GM18868 (cell line): ENCODE data around the gene AAGAB.
"Not testable (repeated sequence)": the region's sequence is repeated elsewhere in the genome, so short reads cannot be mapped to it uniquely, and the experiment has no call there.

Experiments used
- ATAC-seq: cut with Tn5 transposase; IDR thresholded peaks from one replicate; pipeline ENCODE4 v1.9.1; 2021; ENCODE audit warnings: mild to moderate bottlenecking, moderate library complexity; ENCODE audit not compliant: unreplicated experiment

Gene AAGAB

DNA sequence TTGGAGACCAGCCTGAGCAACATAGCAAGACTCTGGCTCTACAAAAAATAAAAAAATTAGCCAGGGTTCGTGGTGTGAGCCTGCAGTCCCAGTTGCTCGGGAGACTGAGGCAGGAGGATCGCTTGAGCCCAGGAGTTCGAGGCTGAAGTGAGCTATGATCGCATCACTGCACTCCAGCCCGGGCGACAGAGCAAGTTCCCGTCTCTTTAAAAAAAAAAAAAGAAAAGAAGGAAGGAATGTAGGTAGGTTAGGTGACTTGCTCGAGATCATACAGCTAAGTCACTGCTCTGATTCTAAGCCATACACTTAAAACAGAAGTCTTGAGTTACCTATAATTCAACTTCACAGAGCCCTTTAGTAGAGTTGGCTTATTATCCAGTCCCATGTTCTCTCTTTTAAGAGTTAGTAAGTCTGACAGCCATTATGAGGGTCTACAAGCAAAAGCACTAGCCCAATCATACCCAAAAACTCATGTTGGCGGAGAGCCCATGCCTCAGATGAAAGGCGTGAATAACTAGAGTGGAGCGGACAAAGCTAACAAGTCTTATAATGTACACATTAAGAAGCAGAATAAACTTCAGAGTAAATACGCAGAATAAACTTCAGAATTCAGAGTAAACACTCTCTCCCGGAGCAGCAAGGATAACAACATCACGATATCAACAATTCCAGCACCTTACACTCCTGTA, 768 bp downstream of the AAGAB start:
- no peak for ATAC-seq

DNA sequence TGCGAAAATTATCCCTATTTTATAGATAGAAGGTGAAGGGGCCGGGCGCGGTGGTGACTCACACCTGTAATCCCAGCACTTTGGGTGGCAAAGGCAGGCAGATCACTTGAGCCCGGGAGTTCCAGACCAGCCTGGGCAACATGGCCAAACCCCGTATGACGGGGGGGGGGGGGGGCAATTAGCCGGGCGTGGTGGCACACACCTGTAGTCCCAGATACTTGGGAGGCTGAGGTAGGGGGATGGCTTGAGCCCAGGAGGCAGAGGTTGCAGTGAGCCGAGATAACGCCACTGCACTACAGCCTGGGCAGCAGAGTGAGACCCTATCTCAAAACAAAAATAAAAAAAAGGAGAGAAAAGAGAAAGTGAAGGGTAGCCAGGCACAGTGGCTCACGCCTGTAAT, 1.4 kb downstream of the AAGAB start:
- no peak for ATAC-seq

DNA sequence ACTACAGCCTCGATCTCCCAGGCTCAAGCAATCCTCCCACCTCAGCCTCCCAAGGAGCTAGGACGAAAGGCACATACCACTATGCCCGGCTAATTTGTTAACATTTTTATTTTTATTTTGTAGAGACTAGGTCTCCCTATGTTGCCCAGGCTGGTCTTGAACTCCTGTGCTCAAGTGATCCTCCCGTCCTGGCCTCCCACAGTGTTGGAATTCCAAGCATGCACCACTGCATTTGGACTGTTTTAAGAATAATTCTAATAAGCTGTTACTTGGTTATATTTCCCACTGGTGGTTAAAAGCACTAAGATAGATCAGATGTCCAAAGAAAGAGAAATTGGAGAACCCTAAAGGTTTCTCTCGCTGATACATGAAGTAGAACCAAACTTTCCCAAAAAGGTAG, 3.1 kb downstream of the AAGAB start:
- ATAC-seq, result no peak

DNA sequence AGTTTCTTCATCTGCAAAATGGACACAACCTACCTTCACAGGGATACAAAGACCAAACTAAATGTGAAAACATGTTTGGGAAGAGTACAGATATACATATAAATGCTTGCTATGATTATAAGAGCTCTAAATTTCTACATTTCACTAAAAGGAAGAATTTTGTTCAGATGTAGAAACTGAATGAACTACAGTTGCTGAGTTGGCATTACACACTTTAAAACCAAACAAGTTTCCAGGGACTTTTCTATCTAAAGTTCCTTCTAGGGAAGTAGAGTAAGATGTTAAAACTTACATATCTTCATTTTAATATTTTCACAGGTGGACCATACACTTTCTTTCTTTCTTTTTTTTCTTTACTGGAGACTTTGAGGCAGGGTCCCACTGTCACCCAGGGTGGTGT, 4.6 kb downstream of the AAGAB start:
- no peak for ATAC-seq

DNA sequence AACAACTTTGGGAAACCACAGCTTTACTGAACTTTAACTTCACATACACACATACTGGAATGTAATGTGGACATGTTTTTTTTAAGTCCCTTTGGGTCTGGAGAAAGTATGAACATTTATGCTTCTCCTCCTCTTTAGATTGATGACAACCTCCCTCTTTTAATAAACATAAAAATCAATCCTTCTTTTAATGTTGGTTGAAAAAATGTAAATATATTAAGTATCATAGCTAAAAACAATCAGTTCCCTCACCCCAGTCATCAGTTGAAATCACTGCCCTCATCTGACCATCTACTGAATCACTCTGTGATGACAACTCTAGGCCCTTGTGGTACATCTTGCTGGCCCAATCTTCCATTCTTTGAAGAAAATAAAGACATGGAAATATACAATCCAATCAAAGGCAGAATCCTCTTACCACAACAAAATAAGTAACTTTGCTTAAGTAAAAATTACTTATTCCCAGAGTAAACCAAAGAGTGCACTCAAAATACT, 6.4 kb downstream of the AAGAB start:
- ATAC-seq, result no peak

DNA sequence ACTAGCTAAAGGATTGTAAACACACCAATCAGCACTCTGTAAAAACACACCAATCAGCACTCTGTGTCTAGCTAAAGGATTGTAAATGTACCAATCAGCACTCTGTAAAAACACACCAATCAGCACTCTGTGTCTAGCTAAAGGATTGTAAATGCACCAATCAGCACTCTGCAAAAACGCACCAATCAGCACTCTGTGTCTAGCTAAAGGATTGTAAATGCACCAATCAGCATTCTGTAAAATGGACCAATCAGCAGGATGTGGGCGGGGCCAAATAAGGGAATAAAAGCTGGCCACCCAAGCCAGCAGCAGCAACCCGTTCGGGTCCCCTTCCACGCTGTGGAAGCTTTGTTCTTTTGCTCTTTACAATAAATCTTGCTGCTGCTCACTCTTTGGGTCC, 7.9 kb downstream of the AAGAB start:
- ATAC-seq, result not testable (repeated sequence)

DNA sequence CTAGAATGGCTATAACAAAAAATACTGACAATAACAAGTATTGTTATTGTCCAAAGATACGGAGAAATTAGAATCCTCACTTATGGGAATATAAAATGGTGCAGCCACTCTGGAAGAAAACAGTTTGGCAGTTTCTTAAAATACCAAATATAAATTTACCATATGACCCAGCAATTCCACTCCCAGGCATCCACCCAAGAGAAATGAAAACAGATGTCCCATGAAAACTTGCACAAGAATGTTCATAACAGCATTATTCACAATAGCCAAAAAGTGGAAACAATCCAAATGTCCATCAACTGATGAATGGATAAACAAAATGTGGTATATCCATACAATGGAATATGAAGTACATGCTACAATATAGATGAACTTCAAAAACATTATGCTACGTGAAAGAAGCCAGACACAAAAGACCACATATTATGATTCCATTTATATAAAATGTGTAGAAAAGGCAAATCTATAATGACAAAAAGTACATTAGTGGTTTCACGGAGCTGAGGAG, 9.4 kb downstream of the AAGAB start:
- no peak for ATAC-seq

DNA sequence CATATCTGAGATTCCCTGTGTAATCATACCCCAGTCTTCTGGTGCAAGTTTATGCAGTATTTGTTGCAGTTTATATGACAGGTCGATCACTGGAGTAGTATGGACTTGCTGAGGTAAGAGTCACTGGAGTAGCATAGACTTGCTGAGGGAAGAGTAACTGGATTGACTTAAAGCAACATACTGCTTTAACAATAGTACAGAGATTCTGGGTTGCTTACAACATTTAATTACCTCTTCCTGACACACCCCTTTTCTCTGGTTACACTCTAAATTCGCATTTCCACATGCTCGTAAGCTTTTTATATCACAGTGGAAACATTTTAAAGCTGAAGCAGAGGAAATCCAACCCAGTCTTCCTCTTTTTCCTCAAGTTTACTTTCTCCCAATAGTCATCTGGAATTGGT, 11.8 kb downstream of the AAGAB start:
- ATAC-seq, result no peak

DNA sequence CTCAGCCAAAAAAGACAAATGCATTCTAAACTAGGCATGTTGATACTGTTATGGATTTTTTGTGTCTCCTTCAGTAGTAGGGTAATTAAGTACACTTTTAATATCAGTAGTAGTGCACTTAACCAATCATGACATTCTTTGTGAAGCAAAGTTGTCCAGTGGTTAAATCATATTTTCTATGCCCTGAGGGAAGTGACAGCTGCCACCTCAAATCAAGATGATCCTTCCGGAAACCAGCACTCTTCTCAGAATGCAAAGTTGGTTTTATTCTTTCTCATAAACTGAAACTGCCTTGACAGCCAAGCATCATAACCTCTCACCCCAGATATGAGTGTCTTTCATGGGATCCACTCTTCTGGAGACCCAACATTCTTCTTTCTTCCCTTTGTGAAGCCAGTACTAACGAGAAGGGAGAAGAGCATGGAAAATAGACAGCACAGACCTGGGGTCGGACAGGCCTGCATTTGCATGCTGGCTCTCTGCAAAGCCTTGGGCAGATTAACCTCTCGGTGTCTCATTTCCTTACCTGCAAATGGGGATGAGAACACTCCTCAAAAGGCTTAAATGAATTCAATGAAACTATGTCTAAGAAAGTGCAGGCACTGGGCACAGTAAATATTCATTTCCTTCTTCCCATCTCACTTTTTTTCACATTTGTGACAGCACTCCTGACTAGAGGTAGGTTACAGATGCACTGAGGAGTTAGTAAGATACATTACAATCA, 13.2 kb downstream of the AAGAB start:
- ATAC-seq, result peak; percentile 88

DNA sequence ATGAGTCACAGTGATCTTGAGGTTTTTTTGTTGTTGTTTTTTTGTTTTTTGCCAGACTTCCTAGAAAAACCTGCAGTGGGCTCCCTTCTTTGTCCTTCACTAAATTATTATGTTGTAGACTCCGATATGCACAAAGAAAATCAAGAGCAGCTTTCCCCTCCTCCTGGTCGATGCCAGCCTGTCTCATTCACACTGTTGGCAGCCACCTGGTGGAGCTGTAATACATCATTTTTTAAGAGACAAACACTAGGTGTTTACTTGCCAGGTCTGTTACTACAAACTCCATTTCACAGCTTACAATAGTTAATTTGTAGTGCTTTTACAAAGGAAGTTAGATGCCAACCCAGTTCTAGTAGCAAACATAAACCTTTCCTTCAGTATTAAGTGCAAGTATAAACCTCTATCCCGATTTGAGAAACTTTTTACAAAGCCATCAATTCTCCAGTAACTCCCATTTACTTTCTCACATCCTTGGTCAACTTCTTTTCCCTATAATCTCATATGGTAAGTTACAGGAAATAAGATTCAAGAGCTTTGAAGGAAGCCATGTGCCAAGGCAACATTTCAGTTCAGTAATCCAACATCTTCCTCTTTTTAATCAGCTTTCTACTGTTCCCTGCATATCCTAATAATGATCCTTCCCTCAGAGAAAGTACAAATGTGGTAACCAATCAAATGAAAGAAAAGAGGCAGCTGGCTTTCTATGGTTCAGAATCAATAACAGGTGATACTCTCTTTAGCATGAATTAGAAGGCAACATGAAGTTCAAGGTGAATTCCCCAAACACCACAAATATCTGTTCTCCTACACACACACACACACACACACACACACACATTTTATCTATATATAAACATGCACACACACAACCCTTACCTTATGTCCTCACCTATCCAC, 14.0 kb downstream of the AAGAB start:
- no peak for ATAC-seq

DNA sequence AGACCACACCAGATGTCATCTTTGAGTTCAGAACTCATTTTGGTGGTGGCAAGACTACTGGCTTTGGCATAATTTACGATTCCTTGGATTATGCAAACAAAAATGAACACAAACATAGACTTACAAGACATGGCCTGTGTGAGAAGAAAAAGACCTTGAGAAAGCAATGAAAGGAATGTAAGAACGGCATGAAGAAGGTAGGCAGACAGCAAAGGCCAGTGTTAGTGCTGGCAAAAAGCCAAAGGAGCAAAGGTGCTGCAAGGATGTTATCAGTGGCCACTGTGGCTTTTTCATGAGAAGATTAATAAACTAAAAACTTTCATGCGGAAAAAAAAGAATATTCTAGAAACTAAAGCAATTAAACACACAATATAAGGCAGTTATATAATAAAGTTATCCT, 21.9 kb downstream of the AAGAB start:
- ATAC-seq, result no peak

DNA sequence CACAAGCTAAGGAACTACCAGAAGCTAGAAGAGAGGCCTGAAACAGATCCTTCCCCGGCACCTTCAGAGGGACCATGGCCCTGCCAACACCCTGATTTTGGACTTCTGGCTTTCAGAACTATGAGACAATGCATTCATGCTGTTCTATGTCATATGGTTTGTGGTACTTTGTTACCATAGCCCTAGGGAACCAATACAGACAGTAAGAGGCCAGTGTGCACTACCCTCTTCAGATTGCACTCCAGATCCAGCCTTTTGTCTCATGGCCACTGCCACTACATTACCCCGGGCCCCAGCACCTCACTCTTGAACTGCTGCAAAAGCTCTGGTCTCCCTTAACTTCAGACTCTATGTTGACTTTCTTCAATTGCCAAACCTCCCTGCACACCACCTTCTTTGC, 24.0 kb downstream of the AAGAB start:
- ATAC-seq, result no peak

DNA sequence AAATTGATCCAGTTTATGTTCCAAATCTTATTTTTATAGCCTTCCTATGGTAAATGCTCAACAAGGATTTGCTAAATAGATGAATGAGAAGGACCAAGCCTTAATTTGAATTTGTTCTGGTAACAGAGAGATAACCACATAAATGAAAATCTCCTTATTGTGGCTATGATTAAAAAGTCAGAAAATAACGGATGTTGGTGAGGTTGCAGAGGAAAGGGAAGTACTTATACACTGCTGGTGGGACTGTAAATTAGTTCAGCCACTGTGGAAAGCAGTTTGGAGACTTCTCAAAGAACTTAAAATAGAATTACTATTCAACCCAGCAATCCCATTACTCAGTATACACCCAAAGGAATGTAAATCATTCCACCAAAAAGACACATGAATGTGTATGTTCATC, 26.2 kb downstream of the AAGAB start:
- ATAC-seq, result no peak

DNA sequence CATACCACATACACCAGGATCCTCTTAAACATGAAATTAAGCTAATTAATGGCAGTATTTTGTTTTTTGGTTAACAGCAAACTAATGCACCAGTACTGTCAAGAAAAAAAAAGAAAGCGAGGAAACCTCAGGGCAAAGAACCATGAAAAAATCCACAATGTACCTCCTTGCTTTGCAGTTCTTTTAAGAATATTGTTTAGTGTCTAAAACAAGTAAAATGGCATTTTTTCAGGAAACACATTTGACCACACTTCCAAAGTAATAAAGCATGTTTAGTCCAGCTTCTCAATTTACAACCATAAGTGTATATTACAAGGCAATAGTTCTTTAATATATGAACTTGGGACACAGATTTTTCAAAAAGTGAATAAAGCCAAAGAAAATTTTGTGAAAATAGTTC, 26.6 kb downstream of the AAGAB start:
- no peak for ATAC-seq

DNA sequence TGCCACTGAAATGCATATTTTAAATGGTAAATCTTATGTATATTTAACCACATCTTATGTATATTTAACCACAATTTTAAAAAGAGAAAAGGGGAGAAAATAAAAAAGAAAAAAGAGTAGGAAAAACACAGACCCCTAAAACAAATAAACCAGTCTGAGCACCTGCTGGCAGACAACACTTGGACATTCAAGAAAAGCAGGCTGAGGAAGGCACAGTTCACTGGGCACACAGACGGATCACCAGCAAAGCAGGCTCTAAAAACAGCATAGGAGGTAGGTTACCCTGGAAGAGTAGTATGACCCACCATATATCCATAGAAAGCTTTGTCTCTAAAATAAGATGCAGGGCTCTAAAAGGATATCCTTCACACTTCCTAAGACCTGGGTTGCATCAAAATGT, 27.0 kb downstream of the AAGAB start:
- ATAC-seq, result no peak

DNA sequence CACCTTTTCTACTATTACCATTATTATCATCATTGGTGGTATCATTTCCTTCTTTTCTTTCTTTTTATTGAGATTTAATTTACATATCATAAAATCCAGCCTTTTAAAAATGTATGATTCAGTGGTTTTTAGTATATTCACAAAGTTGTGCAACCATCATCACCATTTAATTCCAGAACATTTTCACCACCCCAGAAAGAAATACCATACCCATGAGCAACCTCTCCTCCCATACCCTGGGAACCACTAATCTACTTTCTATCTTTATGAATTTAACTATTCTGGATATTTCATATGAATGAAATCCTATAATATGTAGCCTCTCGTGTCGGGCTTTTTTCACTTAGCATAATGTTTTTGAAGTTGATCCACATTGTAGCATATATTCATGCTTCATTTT, 29.1 kb downstream of the AAGAB start:
- ATAC-seq, result no peak

DNA sequence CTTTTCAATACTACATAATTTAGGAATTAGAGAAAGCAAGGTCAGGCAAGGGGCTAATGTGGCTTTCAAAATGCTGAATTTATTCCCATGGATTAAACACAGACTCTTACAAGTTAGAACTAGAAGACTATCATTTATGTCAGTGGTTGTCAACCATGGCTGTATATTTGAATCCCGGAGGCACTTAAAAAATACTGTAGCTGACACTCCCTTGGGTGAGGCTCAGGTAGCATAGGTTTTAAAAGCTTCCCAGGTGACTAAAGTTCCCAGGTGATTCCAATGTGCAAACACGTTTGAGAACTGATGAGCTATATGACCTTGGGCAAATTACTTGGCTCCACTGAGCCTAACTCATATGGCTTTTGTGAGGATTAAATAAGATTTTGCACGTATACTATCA, 29.6 kb downstream of the AAGAB start:
- no peak for ATAC-seq

DNA sequence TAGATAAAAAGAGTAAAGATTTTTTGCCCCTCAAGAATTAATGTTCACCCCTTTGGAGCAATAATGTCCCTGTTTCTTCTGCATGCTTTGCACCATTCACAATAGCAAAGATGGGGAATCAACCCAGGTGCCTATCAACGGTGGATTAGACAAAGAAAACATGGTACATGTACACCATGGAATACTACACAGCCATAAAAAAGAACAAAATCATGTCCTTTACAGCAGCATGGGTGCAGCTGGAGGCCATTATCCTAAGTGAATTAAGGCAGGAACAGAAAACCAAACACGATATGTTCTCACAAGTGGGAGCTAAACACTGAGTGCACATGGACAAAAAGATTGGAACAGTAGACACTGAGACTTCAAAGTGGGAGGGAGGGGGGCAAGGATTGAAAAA, 35.2 kb downstream of the AAGAB start:
- ATAC-seq, result no peak

DNA sequence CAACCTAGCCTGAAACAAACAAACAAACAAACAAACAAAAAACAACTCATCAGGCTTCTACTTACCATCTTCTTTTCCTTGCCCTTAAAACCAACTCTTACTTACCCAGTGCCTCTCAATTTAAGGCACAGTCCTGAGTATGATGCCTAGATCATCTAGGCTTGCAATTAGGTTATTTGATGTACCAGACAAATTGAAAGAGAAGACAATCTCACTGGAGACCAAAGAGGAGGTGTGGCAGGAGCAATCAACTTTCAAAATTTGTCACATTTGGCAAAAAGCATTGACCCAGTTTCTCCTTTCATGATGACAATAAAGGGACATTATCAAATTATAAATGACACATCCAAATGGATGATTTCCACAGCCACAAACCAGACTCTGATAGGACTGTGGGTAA, 36.0 kb downstream of the AAGAB start:
- no peak for ATAC-seq

DNA sequence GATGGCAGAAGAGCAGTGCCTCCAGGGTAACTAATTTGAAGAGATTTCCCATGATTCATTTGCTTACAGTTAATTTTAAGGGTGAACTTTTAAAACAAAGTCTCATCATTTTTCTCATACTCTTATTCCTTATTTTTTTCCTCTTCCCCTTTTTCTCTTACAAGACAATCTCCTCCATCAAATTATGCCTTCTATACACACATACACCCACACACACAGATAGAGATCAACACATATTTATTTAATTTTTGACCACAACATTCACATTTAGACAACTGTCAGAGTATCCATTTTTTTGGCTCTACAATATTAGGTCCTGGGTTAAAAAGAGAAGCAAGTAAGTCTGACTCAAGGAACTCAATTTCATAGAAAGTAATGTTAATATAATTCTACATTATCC, 37.6 kb downstream of the AAGAB start:
- no peak for ATAC-seq

DNA sequence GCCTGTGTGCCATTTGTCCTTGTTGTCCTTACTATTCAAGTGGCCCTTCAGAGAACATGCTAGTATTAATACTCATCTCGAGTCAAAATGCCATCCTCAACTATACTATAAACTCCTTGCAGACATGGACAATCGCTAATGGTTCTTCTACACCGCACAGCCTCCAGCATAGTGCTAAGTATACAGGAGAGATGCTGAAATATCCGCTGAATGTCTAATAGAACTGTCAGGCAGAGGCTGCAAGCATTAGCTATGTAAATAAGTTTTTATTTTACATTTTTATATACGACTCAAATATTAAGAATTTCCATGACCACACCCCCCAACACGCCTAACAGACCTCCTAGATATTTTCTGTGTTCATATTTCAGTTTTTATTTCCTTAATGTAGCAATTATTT, 39.4 kb downstream of the AAGAB start:
- ATAC-seq, result no peak
